Neural cell (in vitro differentiated cells): ENCODE results near the gene SIPA1L2.
A peak's percentile ranks its signal among the peaks of the same experiment; 100 is the strongest.

Experiments
- CTCF ChIP-seq: fragments of 450-650 bp; IDR thresholded peaks from 2 replicates; pipeline ENCODE4 v1.5.1; 2014; ENCODE audit warnings: antibody characterized with exemption, mild to moderate bottlenecking, moderate library complexity; ENCODE audit not compliant: poor library complexity, severe bottlenecking
- EP300 ChIP-seq: fragments of 450-650 bp; conservative IDR thresholded peaks from 2 replicates; pipeline ENCODE4 v1.6.1; 2014; ENCODE audit warnings: antibody characterized with exemption, mild to moderate bottlenecking, moderate library complexity; ENCODE audit not compliant: poor library complexity, severe bottlenecking
- EZH2 ChIP-seq: fragments of 200-600, 300-800 bp; shearing (Covaris generic), sonication (generic); IDR thresholded peaks from 2 replicates; pipeline ENCODE4 v1.6.1; 2014; ENCODE audit warnings: antibody characterized with exemption, low read length, borderline replicate concordance, mild to moderate bottlenecking; ENCODE audit not compliant: insufficient read depth, poor library complexity, severe bottlenecking
- MXI1 ChIP-seq: fragments of 450-650 bp; conservative IDR thresholded peaks from 2 replicates; pipeline ENCODE4 v1.6.1; 2014; ENCODE audit warnings: antibody characterized with exemption, mild to moderate bottlenecking; ENCODE audit not compliant: poor library complexity, severe bottlenecking
- POLR2AphosphoS5 ChIP-seq: IDR thresholded peaks from 2 replicates; pipeline ENCODE4 v1.6.1; 2012
- RAD21 ChIP-seq: fragments of 450-650 bp; conservative IDR thresholded peaks from 2 replicates; pipeline ENCODE4 v1.6.1; 2014; ENCODE audit warnings: antibody characterized with exemption, mild to moderate bottlenecking, moderate library complexity
- REST ChIP-seq: IDR thresholded peaks from 2 replicates; pipeline ENCODE4 v1.6.1; 2012; ENCODE audit warnings: borderline replicate concordance
- SMC3 ChIP-seq: fragments of 450-650 bp; conservative IDR thresholded peaks from 2 replicates; pipeline ENCODE4 v1.6.1; 2014; ENCODE audit warnings: antibody characterized with exemption, mild to moderate bottlenecking, moderate library complexity; ENCODE audit not compliant: poor library complexity
- TAF1 ChIP-seq: IDR thresholded peaks from 2 replicates; pipeline ENCODE4 v1.6.1; 2012; ENCODE audit warnings: low read depth

GRCh38 chr1:232635778-232636356 is 5.9 kb upstream of the SIPA1L2 start:
- TF ChIP-seq CTCF (peak; percentile 87), EP300 (no peak), POLR2AphosphoS5 (no peak), EZH2 (no peak), REST (no peak), TAF1 (no peak), SMC3 (peak; percentile 92), MXI1 (no peak), RAD21 (peak; percentile 86)
